ENCODE data around the gene FANCD2.
A peak's percentile ranks its signal among the peaks of the same experiment; 100 is the strongest.
"Not testable (repeated sequence)": the region's sequence is repeated elsewhere in the genome, so short reads cannot be mapped to it uniquely, and the experiment has no call there.

Gene FANCD2

DNA sequence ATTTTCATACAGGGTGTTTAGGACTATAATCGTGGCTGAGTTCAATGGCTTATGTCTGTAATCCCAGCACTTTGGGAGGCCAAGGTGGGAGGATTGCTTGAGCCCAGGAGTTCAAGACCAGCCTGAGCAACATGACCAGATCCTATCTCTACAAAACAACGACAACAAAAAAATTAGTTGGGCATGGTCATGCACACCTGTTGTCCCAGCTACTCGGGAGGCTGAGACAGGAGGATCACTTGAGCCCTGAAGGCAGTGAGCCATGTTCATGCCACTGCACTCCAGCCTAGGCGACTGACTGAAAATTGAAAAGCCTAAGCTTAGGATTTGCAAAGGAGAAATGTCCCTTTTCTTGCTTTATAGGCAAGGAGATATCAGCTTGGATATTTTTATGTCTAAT lies 90.7 kb downstream of the FANCD2 start:
- H3K27ac ChIP-seq (ENCODE audit: low read length): no peak overlapping the region
- H3K4me1 ChIP-seq (ENCODE audit: control insufficient read depth, low read depth, low read length): no peaks in the 10 kb centered on the region
- H3K9ac ChIP-seq (ENCODE audit: low read length): no peak overlapping the region

DNA sequence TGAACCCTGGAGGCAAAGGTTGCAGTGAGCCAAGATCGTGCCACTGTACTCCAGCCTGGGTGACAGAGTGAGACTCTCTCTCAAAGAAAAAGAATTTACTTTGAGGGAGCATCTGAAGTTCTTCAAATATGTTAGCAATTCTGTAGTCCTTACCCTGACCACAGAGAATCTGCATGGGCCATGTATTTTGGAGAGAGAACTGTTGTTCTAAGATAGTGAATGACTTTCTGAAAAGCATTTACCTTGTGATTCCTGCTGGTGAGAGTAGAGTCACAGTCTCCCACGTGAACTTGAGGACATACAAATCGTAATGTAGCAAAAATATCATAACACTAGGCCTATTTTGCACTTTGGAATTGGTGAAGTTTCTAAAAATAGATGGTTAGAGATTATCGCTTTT lies 93.1 kb downstream of the FANCD2 start:
- no peaks in the 10 kb centered on the region for H3K9me3 ChIP-seq (ENCODE audit: control insufficient read depth, low read depth, low read length)
- H3K4me1 ChIP-seq (ENCODE audit: control insufficient read depth, low read depth, low read length): no peaks in the 10 kb centered on the region
- no peak overlapping the region for H3K27ac ChIP-seq (ENCODE audit: low read length)
- peaks cover 15% of the 10 kb centered on the region for H3K36me3 ChIP-seq (ENCODE audit: control insufficient read depth, low read depth, low read length)
- no peaks in the 10 kb centered on the region for H3K27me3 ChIP-seq (ENCODE audit: control insufficient read depth, insufficient read depth, low read length)
- no peak overlapping the region for H3K4me3 ChIP-seq (ENCODE audit: low read length)
- H3K9ac ChIP-seq (ENCODE audit: low read length): no peak overlapping the region

More for the DNA sequence above, 90.7 kb downstream of the FANCD2 start:
- peaks cover 15% of the 10 kb centered on the region for H3K36me3 ChIP-seq (ENCODE audit: control insufficient read depth, low read depth, low read length)
- H3K27me3 ChIP-seq (ENCODE audit: control insufficient read depth, insufficient read depth, low read length): no peaks in the 10 kb centered on the region
- no peak overlapping the region for H3K4me3 ChIP-seq (ENCODE audit: low read length)
- H3K9me3 ChIP-seq (ENCODE audit: control insufficient read depth, low read depth, low read length): no peaks in the 10 kb centered on the region

DNA sequence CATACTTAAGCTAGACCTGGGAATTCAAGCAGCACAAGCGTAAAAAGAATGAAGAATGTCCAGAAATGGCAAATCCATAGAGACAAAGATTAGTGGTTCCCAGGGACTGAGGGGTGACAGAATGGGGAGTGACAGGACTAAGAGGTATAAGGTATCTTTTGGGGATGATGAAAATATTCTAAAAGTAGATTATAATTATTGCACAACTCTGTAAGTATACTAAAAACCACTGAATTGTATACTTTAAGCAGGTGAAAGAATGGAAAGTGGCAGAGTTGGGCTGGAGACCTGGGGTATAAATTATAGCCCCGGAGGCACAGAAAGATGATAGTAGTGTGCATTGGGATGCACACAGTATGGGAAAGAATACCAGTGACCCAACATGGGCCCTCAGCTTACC lies 94.8 kb downstream of the FANCD2 start:
- Histone ChIP-seq H3K4me1 (ENCODE audit: control insufficient read depth, low read depth, low read length) (no peaks in the 10 kb centered on the region), H3K27me3 (ENCODE audit: control insufficient read depth, insufficient read depth, low read length) (no peaks in the 10 kb centered on the region), H3K4me3 (ENCODE audit: low read length) (no peak overlapping the region), H3K9ac (ENCODE audit: low read length) (no peak overlapping the region), H3K36me3 (ENCODE audit: control insufficient read depth, low read depth, low read length) (peaks cover 26% of the 10 kb centered on the region), H3K9me3 (ENCODE audit: control insufficient read depth, low read depth, low read length) (no peaks in the 10 kb centered on the region), H3K27ac (ENCODE audit: low read length) (no peak overlapping the region)

DNA sequence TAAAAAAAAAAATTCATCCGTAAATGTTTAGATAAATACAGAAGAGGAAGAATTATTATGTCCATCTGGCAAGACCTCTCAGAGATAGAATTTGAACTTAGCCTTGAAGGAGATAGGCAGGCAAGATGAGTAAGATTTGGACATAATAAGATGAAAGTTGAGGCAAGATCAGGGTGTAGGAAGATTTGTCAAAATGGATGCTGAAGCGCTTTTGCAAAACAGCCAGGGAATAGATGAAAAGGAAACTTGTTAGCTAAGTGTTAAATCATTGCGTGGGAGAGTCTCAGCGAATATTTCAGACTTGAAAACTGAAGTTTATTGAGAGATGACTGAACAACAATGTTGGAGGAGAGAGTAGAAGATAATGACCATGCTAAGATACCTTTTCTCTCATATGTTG lies 96.5 kb downstream of the FANCD2 start:
- peaks cover 41% of the 10 kb centered on the region for H3K36me3 ChIP-seq (ENCODE audit: control insufficient read depth, low read depth, low read length)
- H3K4me3 ChIP-seq (ENCODE audit: low read length): no peak overlapping the region
- H3K9me3 ChIP-seq (ENCODE audit: control insufficient read depth, low read depth, low read length): no peaks in the 10 kb centered on the region
- no peak overlapping the region for H3K9ac ChIP-seq (ENCODE audit: low read length)
- no peaks in the 10 kb centered on the region for H3K4me1 ChIP-seq (ENCODE audit: control insufficient read depth, low read depth, low read length)
- H3K27ac ChIP-seq (ENCODE audit: low read length): no peak overlapping the region
- no peaks in the 10 kb centered on the region for H3K27me3 ChIP-seq (ENCODE audit: control insufficient read depth, insufficient read depth, low read length)

DNA sequence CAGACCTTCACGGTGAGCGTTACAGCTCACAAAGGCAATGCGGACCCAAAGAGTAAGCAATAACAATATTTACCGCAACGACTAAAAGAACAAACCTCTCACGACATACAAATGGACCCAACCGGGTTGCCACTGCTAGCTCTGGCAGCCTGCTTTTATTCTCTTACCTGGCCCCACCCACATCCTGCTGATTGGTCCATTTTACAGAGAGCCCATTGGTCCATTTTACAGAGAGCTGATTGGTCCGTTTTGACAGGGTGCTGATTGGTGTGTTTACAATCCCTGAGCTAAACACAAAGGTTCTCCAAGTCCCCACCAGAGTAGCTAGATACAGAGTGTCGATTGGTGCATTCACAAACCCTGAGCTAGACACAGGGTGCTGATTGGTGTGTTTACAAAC lies 109.6 kb downstream of the FANCD2 start:
- H3K27me3 ChIP-seq (ENCODE audit: control insufficient read depth, insufficient read depth, low read length); H3K9me3 ChIP-seq (ENCODE audit: control insufficient read depth, low read depth, low read length); H3K36me3 ChIP-seq (ENCODE audit: control insufficient read depth, low read depth, low read length); H3K4me3 ChIP-seq (ENCODE audit: low read length); H3K9ac ChIP-seq (ENCODE audit: low read length); H3K27ac ChIP-seq (ENCODE audit: low read length); H3K4me1 ChIP-seq (ENCODE audit: control insufficient read depth, low read depth, low read length): not testable (repeated sequence)

DNA sequence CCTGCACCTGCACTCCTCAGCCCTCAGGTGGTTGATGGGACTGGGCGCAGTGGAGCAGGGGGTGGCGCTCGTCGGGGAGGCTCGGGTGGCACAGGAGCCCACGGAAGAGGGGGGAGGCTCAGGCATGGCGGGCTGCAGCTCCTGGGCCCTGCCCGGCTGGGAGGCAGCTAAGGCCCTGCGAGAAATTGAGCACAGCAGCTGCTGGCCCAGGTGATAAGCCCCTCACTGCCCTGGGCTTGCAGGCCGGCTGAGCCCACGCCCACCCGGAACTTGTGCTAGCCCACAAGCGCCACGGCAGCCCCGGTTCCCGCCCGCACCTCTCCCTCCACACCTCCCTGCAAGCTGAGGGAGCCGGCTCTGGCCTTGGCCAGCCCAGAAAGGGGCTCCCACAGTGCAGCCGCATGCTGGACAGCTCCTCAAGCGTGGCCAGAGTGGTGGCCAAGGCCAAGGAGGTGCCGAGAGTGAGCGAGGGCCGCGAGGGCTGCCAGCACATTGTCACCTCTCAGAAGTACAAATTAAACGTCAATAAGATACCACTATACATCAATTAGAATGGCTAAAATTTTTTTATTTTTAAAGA lies 110.3 kb downstream of the FANCD2 start:
- Histone ChIP-seq H3K27ac (ENCODE audit: low read length) (no peak overlapping the region), H3K9me3 (ENCODE audit: control insufficient read depth, low read depth, low read length) (no peaks in the 10 kb centered on the region), H3K4me1 (ENCODE audit: control insufficient read depth, low read depth, low read length) (no peaks in the 10 kb centered on the region), H3K27me3 (ENCODE audit: control insufficient read depth, insufficient read depth, low read length) (no peaks in the 10 kb centered on the region), H3K4me3 (ENCODE audit: low read length) (no peak overlapping the region), H3K36me3 (ENCODE audit: control insufficient read depth, low read depth, low read length) (no peaks in the 10 kb centered on the region), H3K9ac (ENCODE audit: low read length) (no peak overlapping the region)

DNA sequence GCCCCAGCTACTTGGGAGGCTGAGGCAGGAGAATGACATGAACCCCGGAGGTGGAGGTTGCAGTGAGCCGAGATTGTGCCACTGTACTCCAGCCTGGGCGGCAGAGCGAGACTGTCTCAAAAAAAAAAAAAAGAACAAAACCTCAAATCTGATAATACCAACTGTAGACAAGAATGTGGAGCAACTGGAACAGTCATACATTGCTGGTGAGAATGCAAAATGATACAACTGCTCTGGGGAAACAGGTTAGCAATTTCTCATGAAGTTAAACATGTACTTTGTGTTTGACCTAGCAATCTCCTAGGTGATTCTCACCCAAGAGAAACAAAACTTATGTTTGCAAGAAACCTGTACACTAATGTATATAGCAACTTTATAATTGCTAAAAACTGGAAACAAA lies 110.9 kb downstream of the FANCD2 start:
- Histone ChIP-seq H3K4me3 (ENCODE audit: low read length) (no peak overlapping the region), H3K36me3 (ENCODE audit: control insufficient read depth, low read depth, low read length) (no peaks in the 10 kb centered on the region), H3K27me3 (ENCODE audit: control insufficient read depth, insufficient read depth, low read length) (no peaks in the 10 kb centered on the region), H3K4me1 (ENCODE audit: control insufficient read depth, low read depth, low read length) (no peaks in the 10 kb centered on the region), H3K9ac (ENCODE audit: low read length) (no peak overlapping the region), H3K27ac (ENCODE audit: low read length) (no peak overlapping the region), H3K9me3 (ENCODE audit: control insufficient read depth, low read depth, low read length) (no peaks in the 10 kb centered on the region)

DNA sequence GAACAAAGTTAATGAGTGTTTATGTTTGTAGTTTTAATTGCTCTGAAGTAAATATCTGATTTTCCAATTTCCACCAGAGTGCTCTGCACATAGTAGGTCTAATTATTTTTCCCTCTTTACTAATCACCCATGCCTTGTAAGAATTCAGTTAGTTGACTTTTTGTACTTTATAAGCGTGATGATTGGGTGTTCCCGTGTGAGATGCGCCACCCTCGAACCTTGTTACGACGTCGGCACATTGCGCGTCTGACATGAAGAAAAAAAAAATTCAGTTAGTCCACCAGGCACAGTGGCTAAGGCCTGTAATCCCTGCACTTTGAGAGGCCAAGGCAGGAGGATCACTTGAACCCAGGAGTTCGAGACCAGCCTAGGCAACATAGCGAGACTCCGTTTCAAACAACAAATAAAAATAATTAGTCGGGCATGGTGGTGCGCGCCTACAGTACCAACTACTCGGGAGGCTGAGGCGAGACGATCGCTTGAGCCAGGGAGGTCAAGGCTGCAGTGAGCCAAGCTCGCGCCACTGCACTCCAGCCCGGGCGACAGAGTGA lies 114.8 kb downstream of the FANCD2 start:
- Histone ChIP-seq H3K27ac (ENCODE audit: low read length) (no peak overlapping the region), H3K4me3 (ENCODE audit: low read length) (peak overlapping the region; percentile 59)

DNA sequence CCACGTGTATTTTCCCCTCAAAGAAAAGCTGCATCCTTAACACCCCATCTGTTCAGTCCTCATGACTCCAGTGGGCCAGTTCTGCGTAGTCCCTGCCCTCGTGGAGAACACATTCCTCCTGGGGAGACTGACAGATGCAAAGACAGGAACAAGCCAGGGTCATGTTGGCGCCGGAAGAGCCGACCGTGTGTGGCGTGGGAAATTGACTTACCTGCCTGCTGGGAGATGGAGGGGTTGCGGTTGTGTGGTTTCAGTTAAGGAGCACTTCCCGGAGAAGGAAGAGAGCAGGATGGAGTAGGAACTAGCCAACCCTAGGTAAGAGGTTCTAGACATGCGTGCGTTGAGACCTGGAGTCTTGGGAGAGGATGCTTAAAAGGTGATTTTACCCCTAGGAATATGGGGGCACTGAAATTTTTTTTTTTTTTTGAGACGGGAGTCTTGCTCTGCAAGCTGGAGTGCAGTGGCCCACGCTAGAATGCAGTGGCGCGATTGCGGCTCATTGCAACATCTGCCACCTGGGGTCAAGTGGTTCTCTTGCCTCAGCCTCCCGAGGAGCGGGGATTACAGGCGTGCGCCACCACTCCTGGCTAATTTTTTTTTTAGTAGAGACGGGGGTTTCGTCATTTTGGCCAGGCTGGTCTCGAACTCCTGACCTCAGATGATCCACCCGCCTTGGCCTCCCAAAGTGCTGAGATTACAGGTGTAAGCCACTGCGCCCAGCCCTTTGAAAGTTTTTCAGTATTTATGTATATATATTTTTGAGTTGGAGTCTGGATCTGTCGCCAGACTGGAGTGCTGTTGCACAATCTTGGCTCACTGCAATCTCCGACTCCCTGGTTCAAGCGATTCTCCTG lies 116.7 kb downstream of the FANCD2 start:
- Histone ChIP-seq H3K4me3 (ENCODE audit: low read length) (peak overlapping the region; percentile 59), H3K9ac (ENCODE audit: low read length) (no peak overlapping the region)

More for the DNA sequence above, 114.8 kb downstream of the FANCD2 start:
- no peaks in the 10 kb centered on the region for H3K36me3 ChIP-seq (ENCODE audit: control insufficient read depth, low read depth, low read length)
- H3K27me3 ChIP-seq (ENCODE audit: control insufficient read depth, insufficient read depth, low read length): no peaks in the 10 kb centered on the region
- no peaks in the 10 kb centered on the region for H3K4me1 ChIP-seq (ENCODE audit: control insufficient read depth, low read depth, low read length)
- no peaks in the 10 kb centered on the region for H3K9me3 ChIP-seq (ENCODE audit: control insufficient read depth, low read depth, low read length)
- H3K9ac ChIP-seq (ENCODE audit: low read length): no peak overlapping the region

DNA sequence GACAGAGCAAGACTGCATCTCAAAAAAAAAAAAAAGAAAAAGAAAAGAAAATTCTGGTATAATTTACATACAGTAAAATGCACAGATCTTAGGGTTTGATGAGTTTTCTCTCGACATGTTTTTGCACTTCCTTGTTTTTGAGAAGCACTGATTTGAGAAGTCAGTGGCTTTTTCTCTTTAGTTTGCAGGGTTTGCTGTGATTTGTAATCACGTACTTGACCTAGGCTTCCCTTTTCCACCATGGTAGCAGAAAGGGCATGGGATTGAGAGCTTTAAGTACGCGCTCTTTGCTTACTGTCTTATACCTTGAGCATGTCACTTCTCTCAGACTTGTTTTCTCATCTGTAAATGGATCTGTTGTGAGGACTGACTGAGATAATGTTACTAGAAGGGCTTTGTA lies 119.4 kb downstream of the FANCD2 start:
- no peaks in the 10 kb centered on the region for H3K9me3 ChIP-seq (ENCODE audit: control insufficient read depth, low read depth, low read length)
- H3K36me3 ChIP-seq (ENCODE audit: control insufficient read depth, low read depth, low read length): peaks cover 20% of the 10 kb centered on the region
- H3K4me3 ChIP-seq (ENCODE audit: low read length): no peak overlapping the region
- H3K27ac ChIP-seq (ENCODE audit: low read length): no peak overlapping the region
- no peaks in the 10 kb centered on the region for H3K4me1 ChIP-seq (ENCODE audit: control insufficient read depth, low read depth, low read length)
- no peak overlapping the region for H3K9ac ChIP-seq (ENCODE audit: low read length)
- no peaks in the 10 kb centered on the region for H3K27me3 ChIP-seq (ENCODE audit: control insufficient read depth, insufficient read depth, low read length)

More for the DNA sequence above, 116.7 kb downstream of the FANCD2 start:
- H3K9me3 ChIP-seq (ENCODE audit: control insufficient read depth, low read depth, low read length): no peaks in the 10 kb centered on the region
- peaks cover 4% of the 10 kb centered on the region for H3K36me3 ChIP-seq (ENCODE audit: control insufficient read depth, low read depth, low read length)
- H3K27me3 ChIP-seq (ENCODE audit: control insufficient read depth, insufficient read depth, low read length): no peaks in the 10 kb centered on the region
- no peak overlapping the region for H3K27ac ChIP-seq (ENCODE audit: low read length)
- no peaks in the 10 kb centered on the region for H3K4me1 ChIP-seq (ENCODE audit: control insufficient read depth, low read depth, low read length)

DNA sequence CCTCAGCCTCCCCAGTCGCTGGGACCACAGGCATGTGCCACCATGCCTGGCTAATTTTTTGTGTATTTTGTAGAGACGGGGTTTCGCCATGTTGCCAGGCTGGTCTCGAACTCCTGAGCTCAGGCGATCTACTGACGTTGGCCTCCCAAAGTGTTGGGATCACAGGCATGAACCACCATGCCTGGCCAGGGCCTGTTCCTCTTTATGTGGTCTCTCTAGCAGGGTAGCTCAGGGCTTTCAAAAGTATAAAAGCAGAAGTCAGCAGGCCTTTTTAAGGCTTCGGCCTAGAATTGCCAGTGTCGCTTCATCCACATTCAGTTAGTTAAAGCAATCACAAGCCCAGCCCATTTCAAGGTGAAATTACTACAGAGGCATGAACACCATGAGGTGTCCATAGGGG lies 123.0 kb downstream of the FANCD2 start:
- peaks cover 29% of the 10 kb centered on the region for H3K36me3 ChIP-seq (ENCODE audit: control insufficient read depth, low read depth, low read length)

DNA sequence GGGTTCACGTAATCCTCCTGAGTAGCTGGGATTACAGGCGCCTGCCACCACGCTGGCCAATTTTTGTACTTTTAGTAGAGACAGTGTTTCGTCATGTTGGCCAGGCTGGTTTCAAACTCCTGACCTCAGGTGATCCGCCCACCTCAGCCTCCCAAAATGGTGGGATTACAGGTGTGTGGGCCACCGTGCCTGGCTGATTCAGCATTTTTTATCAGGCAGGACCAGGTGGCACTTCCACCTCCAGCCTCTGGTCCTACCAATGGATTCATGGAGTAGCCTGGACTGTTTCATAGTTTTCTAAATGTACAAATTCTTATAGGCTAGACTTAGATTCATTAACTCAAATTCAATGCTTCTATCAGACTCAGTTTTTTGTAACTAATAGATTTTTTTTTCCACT lies 124.8 kb downstream of the FANCD2 start:
- Histone ChIP-seq H3K27ac (ENCODE audit: low read length) (no peak overlapping the region), H3K27me3 (ENCODE audit: control insufficient read depth, insufficient read depth, low read length) (no peaks in the 10 kb centered on the region), H3K36me3 (ENCODE audit: control insufficient read depth, low read depth, low read length) (peaks cover 29% of the 10 kb centered on the region), H3K4me3 (ENCODE audit: low read length) (no peak overlapping the region), H3K4me1 (ENCODE audit: control insufficient read depth, low read depth, low read length) (no peaks in the 10 kb centered on the region), H3K9ac (ENCODE audit: low read length) (no peak overlapping the region), H3K9me3 (ENCODE audit: control insufficient read depth, low read depth, low read length) (no peaks in the 10 kb centered on the region)

More for the DNA sequence above, 123.0 kb downstream of the FANCD2 start:
- no peak overlapping the region for H3K27ac ChIP-seq (ENCODE audit: low read length)
- H3K27me3 ChIP-seq (ENCODE audit: control insufficient read depth, insufficient read depth, low read length): no peaks in the 10 kb centered on the region
- no peak overlapping the region for H3K4me3 ChIP-seq (ENCODE audit: low read length)
- H3K9ac ChIP-seq (ENCODE audit: low read length): no peak overlapping the region
- no peaks in the 10 kb centered on the region for H3K9me3 ChIP-seq (ENCODE audit: control insufficient read depth, low read depth, low read length)
- H3K4me1 ChIP-seq (ENCODE audit: control insufficient read depth, low read depth, low read length): no peaks in the 10 kb centered on the region
